ENCODE measurements around the gene ATP5F1E. TPM values are rescaled to one million over a fixed set of nuclear protein-coding genes. Genes with fewer than 3 reads are reported as not detected.

The ATP5F1E gene
- total RNA-seq, 1 experiment from 2014 or later = 45.1 TPM

Other genes with a start within 250 kb of the ATP5F1E start
- gene GNAS-AS1, start 181.4 kb downstream of the ATP5F1E start, total RNA-seq (2014; rRNA removed; shearing (Covaris generic)) = not detected in 2 replicates
- gene GNAS, start 179.6 kb downstream of the ATP5F1E start, total RNA-seq (2014; rRNA removed; shearing (Covaris generic)) = 805 and 888 TPM in 2 replicates
- 117 and 134 TPM in 2 replicates for gene NELFCD, start 51.1 kb downstream of the ATP5F1E start, total RNA-seq (2014; rRNA removed; shearing (Covaris generic))
- 420 and 441 TPM in 2 replicates for gene CTSZ, start 25.1 kb downstream of the ATP5F1E start, total RNA-seq (2014; rRNA removed; shearing (Covaris generic))
- gene TUBB1, start 12.9 kb downstream of the ATP5F1E start, total RNA-seq (2014; rRNA removed; shearing (Covaris generic)) = 0.03 and 0.13 TPM in 2 replicates
- gene PRELID3B, start 10.5 kb upstream of the ATP5F1E start, total RNA-seq (2014; rRNA removed; shearing (Covaris generic)) = 129 and 139 TPM in 2 replicates
- not detected in 2 replicates for gene ZNF831, start 131.5 kb upstream of the ATP5F1E start, total RNA-seq (2014; rRNA removed; shearing (Covaris generic))